ENCODE data around the gene ACTR1A. TPM values are rescaled to one million over a fixed set of nuclear protein-coding genes. Genes with fewer than 3 reads are reported as not detected.

Gene ACTR1A
- total and polyA plus RNA-seq, 9 of the 15 experiments (the other 6 are each of a cell fraction or from before 2014, with no cell fraction given) = 36.3 to 77.2 (median 49.6) TPM

GRCh38 chr10:102503264-102504178, 1.0 kb upstream of the ACTR1A start, which contains the start of gene SUFU (continued):
- TF ChIP-seq MNT (conservative IDR thresholded peaks at IDR 0.05) (no peak), ATF6 (CRISPR knock-in tag; IDR thresholded peaks at IDR 0.05) (no peak), RCOR1 (IDR thresholded peaks at IDR 0.05; ENCODE audit: borderline replicate concordance in 1 of 2, low read depth in 2 of 2, low read length in 2 of 2) (peak in 1 of 2 experiments; percentile 71; a peak in 2 of 4 replicates), ZNF444 (CRISPR knock-in tag; IDR thresholded peaks at IDR 0.05) (no peak), CUX1 (CRISPR knock-in tag; IDR thresholded peaks at IDR 0.05) (no peak), E2F5 (CRISPR knock-in tag; IDR thresholded peaks at IDR 0.05) (no peak), RBBP5 (IDR thresholded peaks at IDR 0.05; ENCODE audit: borderline replicate concordance, insufficient read depth, low read length, poor library complexity, severe bottlenecking) (no peak), TGIF2 (CRISPR knock-in tag; IDR thresholded peaks at IDR 0.05) (no peak), MBD1 (CRISPR knock-in tag; IDR thresholded peaks at IDR 0.05) (0 out of 2 replicates have a peak, but pooled peaks have one; percentile 24), KLF1 (tag; IDR thresholded peaks at IDR 0.05) (no peak), YY1 (IDR thresholded peaks at IDR 0.05; ENCODE audit: borderline replicate concordance in 1 of 3, control insufficient read depth in 1 of 3, extremely low read depth in 1 of 3, insufficient read depth in 3 of 3, insufficient read length in 1 of 3, insufficient replicate concordance in 2 of 3, low read depth in 1 of 3, low read length in 2 of 3) (no peak), TFAM (CRISPR knock-in tag; conservative IDR thresholded peaks at IDR 0.05) (no peak)
